ENCODE data around the gene KCNG4. TPM values are rescaled to one million over a fixed set of nuclear protein-coding genes. Genes with fewer than 3 reads are reported as not detected.

KCNG4 gene
- total RNA-seq, 2 experiments from 2014 or later: not detected

GRCh38 chr16:84169765-84170310, 70.0 kb downstream of the KCNG4 start:
- Histone ChIP-seq H3K27me3 (ENCODE audit: control insufficient read depth in 1 of 2, insufficient read depth in 2 of 2, low read length in 2 of 2) (peaks cover 2 to 7% of the 10 kb centered on the region in 2 experiments), H3K9me3 (ENCODE audit: control insufficient read depth in 1 of 2, insufficient read depth in 1 of 2, low read length in 2 of 2) (no peaks in the 10 kb centered on the region), H3K4me3 (ENCODE audit: low read length) (no peak overlapping the region), H3K4me1 (ENCODE audit: insufficient read depth, low read length) (no peaks in the 10 kb centered on the region), H3K27ac (ENCODE audit: low read depth in 1 of 2, low read length in 2 of 2) (no peak overlapping the region), H3K36me3 (ENCODE audit: insufficient read depth, low read length) (no peaks in the 10 kb centered on the region)
- Mint-ChIP-seq H3K27me3 (peaks cover 18% of the 10 kb centered on the region), H3K4me3 (no peak overlapping the region), H3K9me3 (no peaks in the 10 kb centered on the region), H3K4me1 (ENCODE audit: low read depth) (no peaks in the 10 kb centered on the region), H3K27ac (no peak overlapping the region), H3K36me3 (ENCODE audit: low read depth) (no peaks in the 10 kb centered on the region)
- DNase-seq (no peak), ATAC-seq (ENCODE audit: poor library complexity) (no peak)
- CTCF ChIA-PET: interaction anchor here (2.6 kb wide), 1 partner anchor 17 kb away, joined by 7 read pairs; the partner anchor contains the start of gene TAF1C
- POLR2A ChIA-PET: no interaction called here
- TF ChIP-seq CTCF (IDR thresholded peaks at IDR 0.05): no peak
- intact Hi-C loops (cut with DNase I, micrococcal nuclease): loop anchor here in 1 of 2 experiments (10.0 kb wide), 1 partner anchor 245 kb away; no protein-coding TSS in a partner anchor

Other genes with a start within 250 kb of the KCNG4 start
- not detected for gene SLC38A8, start 197.2 kb downstream of the KCNG4 start, total RNA-seq
- gene MBTPS1, start 123.1 kb downstream of the KCNG4 start, total RNA-seq: 100 to 1,000 TPM; 121 to 122 TPM
- gene HSDL1, start 94.8 kb downstream of the KCNG4 start, total RNA-seq: 10 to 100 TPM in 1 of 2 experiments, 1 to 10 TPM in 1; 9.4 to 12.1 TPM
- gene DNAAF1, start 94.7 kb downstream of the KCNG4 start, total RNA-seq: not detected
- 10 to 100 TPM; 75.6 to 82.1 TPM for gene TAF1C, start 53.0 kb downstream of the KCNG4 start, total RNA-seq
- under 1 TPM in 1 of 2 experiments, not detected in 1; 0.59 TPM for gene ADAD2, start 48.9 kb downstream of the KCNG4 start, total RNA-seq
- gene WFDC1, start 54.9 kb upstream of the KCNG4 start, total RNA-seq: not detected
- not detected for gene ATP2C2, start 128.5 kb upstream of the KCNG4 start, total RNA-seq